ENCODE data around the gene UNC5B. TPM values are rescaled to one million over a fixed set of nuclear protein-coding genes. Genes with fewer than 3 reads are reported as not detected.

Gene UNC5B
- total RNA-seq, 1 donor from 2014 or later, result 7.1 TPM

- no peak for DNase-seq
Observed at GRCh38 chr10:71223347-71224058, 11.1 kb downstream of the UNC5B start.

- peak; percentile 74 for DNase-seq
Observed at GRCh38 chr10:71225291-71226058, 13.1 kb downstream of the UNC5B start.

- no peak for DNase-seq
Observed at GRCh38 chr10:71228875-71229675, 16.7 kb downstream of the UNC5B start.

- no peak for DNase-seq
Observed at GRCh38 chr10:71229726-71230655, 17.6 kb downstream of the UNC5B start.

GRCh38 chr10:71230656-71231025 lies 18.3 kb downstream of the UNC5B start:
- no peak for DNase-seq

- no peak for DNase-seq
Observed at GRCh38 chr10:71231206-71231605, 18.8 kb downstream of the UNC5B start.

GRCh38 chr10:71232089-71232998 lies 20.0 kb downstream of the UNC5B start:
- DNase-seq, result peak; percentile 97

GRCh38 chr10:71233482-71233892 lies 21.1 kb downstream of the UNC5B start:
- peak; percentile 82 for DNase-seq

- no peak for DNase-seq
Observed at GRCh38 chr10:71234004-71234894, 21.9 kb downstream of the UNC5B start.

GRCh38 chr10:71234970-71235685 lies 22.8 kb downstream of the UNC5B start:
- no peak for DNase-seq

- DNase-seq, result no peak
Observed at GRCh38 chr10:71235808-71236207, 23.4 kb downstream of the UNC5B start.

- no peak for DNase-seq
Observed at GRCh38 chr10:71236286-71236685, 23.9 kb downstream of the UNC5B start.

GRCh38 chr10:71236822-71237682 lies 24.7 kb downstream of the UNC5B start:
- no peak for DNase-seq

GRCh38 chr10:71237843-71238623 lies 25.7 kb downstream of the UNC5B start:
- DNase-seq, result no peak

GRCh38 chr10:71238626-71239025 lies 26.3 kb downstream of the UNC5B start:
- DNase-seq, result no peak

- no peak for DNase-seq
Observed at GRCh38 chr10:71239131-71239915, 27.0 kb downstream of the UNC5B start.

Data from tongue (tissue), 2 donors.